Measurements from ENCODE around the gene RIMBP2.

RIMBP2 gene

GRCh38 chr12:130714591-130715149 lies 1.4 kb downstream of the RIMBP2 start:
- Mint-ChIP-seq H3K9me3 (ENCODE audit: low read depth) (no peaks in the 10 kb centered on the region), H3K36me3 (no peaks in the 10 kb centered on the region)

GRCh38 chr12:130714091-130714590 lies 2.0 kb downstream of the RIMBP2 start:
- no peak overlapping the region for H3K27ac Mint-ChIP-seq
- peak overlapping the region; percentile 38 for H3K4me3 Mint-ChIP-seq
- peaks cover 16% of the 10 kb centered on the region for H3K4me1 Mint-ChIP-seq (ENCODE audit: low read depth)
- H3K36me3 Mint-ChIP-seq, result no peaks in the 10 kb centered on the region
- no peaks in the 10 kb centered on the region for H3K9me3 Mint-ChIP-seq (ENCODE audit: low read depth)
- H3K27me3 Mint-ChIP-seq, result peaks cover 21% of the 10 kb centered on the region

More at GRCh38 chr12:130714591-130715149, 1.4 kb downstream of the RIMBP2 start:
- Mint-ChIP-seq H3K4me3 (peak overlapping the region; percentile 61), H3K27me3 (peaks cover 21% of the 10 kb centered on the region), H3K4me1 (ENCODE audit: low read depth) (peaks cover 16% of the 10 kb centered on the region), H3K27ac (no peak overlapping the region)

- Mint-ChIP-seq H3K4me1 (ENCODE audit: low read depth) (peaks cover 16% of the 10 kb centered on the region), H3K4me3 (peak overlapping the region; percentile 38), H3K27ac (no peak overlapping the region), H3K27me3 (peaks cover 21% of the 10 kb centered on the region), H3K9me3 (ENCODE audit: low read depth) (no peaks in the 10 kb centered on the region), H3K36me3 (no peaks in the 10 kb centered on the region)
Observed at GRCh38 chr12:130713581-130713991, 2.5 kb downstream of the RIMBP2 start.

- no peak overlapping the region for H3K27ac Mint-ChIP-seq
- no peaks in the 10 kb centered on the region for H3K9me3 Mint-ChIP-seq (ENCODE audit: low read depth)
- H3K27me3 Mint-ChIP-seq, result peaks cover 14% of the 10 kb centered on the region
- peaks cover 16% of the 10 kb centered on the region for H3K4me1 Mint-ChIP-seq (ENCODE audit: low read depth)
- no peaks in the 10 kb centered on the region for H3K36me3 Mint-ChIP-seq
- H3K4me3 Mint-ChIP-seq, result peak overlapping the region; percentile 30
Observed at GRCh38 chr12:130712346-130713065, 3.6 kb downstream of the RIMBP2 start.

- Mint-ChIP-seq H3K36me3 (no peaks in the 10 kb centered on the region), H3K27me3 (peaks cover 14% of the 10 kb centered on the region), H3K4me3 (no peak overlapping the region), H3K4me1 (ENCODE audit: low read depth) (peaks cover 16% of the 10 kb centered on the region), H3K9me3 (ENCODE audit: low read depth) (no peaks in the 10 kb centered on the region), H3K27ac (no peak overlapping the region)
Observed at GRCh38 chr12:130711756-130712155, 4.3 kb downstream of the RIMBP2 start.

GRCh38 chr12:130710733-130711080 lies 5.4 kb downstream of the RIMBP2 start:
- Mint-ChIP-seq H3K27me3 (peaks cover 11% of the 10 kb centered on the region), H3K27ac (no peak overlapping the region), H3K4me3 (no peak overlapping the region), H3K9me3 (ENCODE audit: low read depth) (no peaks in the 10 kb centered on the region), H3K4me1 (ENCODE audit: low read depth) (peaks cover 10% of the 10 kb centered on the region), H3K36me3 (no peaks in the 10 kb centered on the region)

GRCh38 chr12:130709971-130710732 lies 5.9 kb downstream of the RIMBP2 start:
- H3K4me1 Mint-ChIP-seq (ENCODE audit: low read depth), result peaks cover 10% of the 10 kb centered on the region
- no peak overlapping the region for H3K4me3 Mint-ChIP-seq
- H3K27me3 Mint-ChIP-seq, result peaks cover 11% of the 10 kb centered on the region
- no peaks in the 10 kb centered on the region for H3K36me3 Mint-ChIP-seq
- no peaks in the 10 kb centered on the region for H3K9me3 Mint-ChIP-seq (ENCODE audit: low read depth)
- no peak overlapping the region for H3K27ac Mint-ChIP-seq

- no peak overlapping the region for H3K4me3 Mint-ChIP-seq
- H3K36me3 Mint-ChIP-seq, result no peaks in the 10 kb centered on the region
- peaks cover 7% of the 10 kb centered on the region for H3K4me1 Mint-ChIP-seq (ENCODE audit: low read depth)
- peaks cover 11% of the 10 kb centered on the region for H3K27me3 Mint-ChIP-seq
- H3K27ac Mint-ChIP-seq, result no peak overlapping the region
- H3K9me3 Mint-ChIP-seq (ENCODE audit: low read depth), result no peaks in the 10 kb centered on the region
Observed at GRCh38 chr12:130709151-130709970, 6.7 kb downstream of the RIMBP2 start.

- peaks cover 9% of the 10 kb centered on the region for H3K27me3 Mint-ChIP-seq
- peaks cover 4% of the 10 kb centered on the region for H3K4me1 Mint-ChIP-seq (ENCODE audit: low read depth)
- H3K27ac Mint-ChIP-seq, result no peak overlapping the region
- H3K4me3 Mint-ChIP-seq, result no peak overlapping the region
- no peaks in the 10 kb centered on the region for H3K9me3 Mint-ChIP-seq (ENCODE audit: low read depth)
- H3K36me3 Mint-ChIP-seq, result no peaks in the 10 kb centered on the region
Observed at GRCh38 chr12:130708648-130709047, 7.5 kb downstream of the RIMBP2 start.

- H3K4me1 Mint-ChIP-seq (ENCODE audit: low read depth), result peaks cover under 1% of the 10 kb centered on the region
- no peaks in the 10 kb centered on the region for H3K9me3 Mint-ChIP-seq (ENCODE audit: low read depth)
- H3K4me3 Mint-ChIP-seq, result no peak overlapping the region
- H3K27ac Mint-ChIP-seq, result no peak overlapping the region
- no peaks in the 10 kb centered on the region for H3K36me3 Mint-ChIP-seq
- H3K27me3 Mint-ChIP-seq, result peaks cover 5% of the 10 kb centered on the region
Observed at GRCh38 chr12:130707571-130707891, 8.6 kb downstream of the RIMBP2 start.

GRCh38 chr12:130706885-130707570 lies 9.1 kb downstream of the RIMBP2 start:
- Mint-ChIP-seq H3K27me3 (peaks cover 1% of the 10 kb centered on the region), H3K27ac (no peak overlapping the region), H3K9me3 (ENCODE audit: low read depth) (no peaks in the 10 kb centered on the region), H3K36me3 (no peaks in the 10 kb centered on the region), H3K4me1 (ENCODE audit: low read depth) (no peaks in the 10 kb centered on the region), H3K4me3 (no peak overlapping the region)

GRCh38 chr12:130706311-130706710 lies 9.8 kb downstream of the RIMBP2 start:
- Mint-ChIP-seq H3K4me3 (no peak overlapping the region), H3K27ac (no peak overlapping the region), H3K4me1 (ENCODE audit: low read depth) (no peaks in the 10 kb centered on the region), H3K27me3 (peaks cover 1% of the 10 kb centered on the region), H3K9me3 (ENCODE audit: low read depth) (no peaks in the 10 kb centered on the region), H3K36me3 (no peaks in the 10 kb centered on the region)

GRCh38 chr12:130705178-130705822 lies 10.8 kb downstream of the RIMBP2 start:
- Mint-ChIP-seq H3K9me3 (ENCODE audit: low read depth) (no peaks in the 10 kb centered on the region), H3K4me3 (no peak overlapping the region), H3K36me3 (no peaks in the 10 kb centered on the region), H3K27ac (no peak overlapping the region), H3K4me1 (ENCODE audit: low read depth) (no peaks in the 10 kb centered on the region), H3K27me3 (peaks cover 1% of the 10 kb centered on the region)

- Mint-ChIP-seq H3K27me3 (peaks cover 1% of the 10 kb centered on the region), H3K36me3 (no peaks in the 10 kb centered on the region), H3K9me3 (ENCODE audit: low read depth) (no peaks in the 10 kb centered on the region), H3K4me1 (ENCODE audit: low read depth) (no peaks in the 10 kb centered on the region), H3K4me3 (no peak overlapping the region), H3K27ac (no peak overlapping the region)
Observed at GRCh38 chr12:130704606-130705005, 11.5 kb downstream of the RIMBP2 start.

All from activated naive CD8-positive, alpha-beta T cell (primary cell).